Neural crest cell (in vitro differentiated cells): ENCODE measurements around the gene PHACTR2. TPM values are rescaled to one million over a fixed set of nuclear protein-coding genes. Genes with fewer than 3 reads are reported as not detected.
"Not testable (repeated sequence)": the region's sequence is repeated elsewhere in the genome, so short reads cannot be mapped to it uniquely, and the experiment has no call there.

ENCODE experiments used
- DNase-seq: peaks from one replicate; pipeline ENCODE4 v3.0.0; 2021; ENCODE audit warnings: low read depth, mixed read lengths, low spot score
- H3K27ac Mint-ChIP-seq: one replicate; pipeline ENCODE4 v1.8.0; 2021; ENCODE audit warnings: mild to moderate bottlenecking, mixed read lengths; ENCODE audit not compliant: unreplicated experiment
- H3K27me3 Mint-ChIP-seq: 2 replicates; pipeline ENCODE4 v1.8.0; 2021; ENCODE audit warnings: low read depth, mild to moderate bottlenecking, mixed read lengths
- H3K36me3 Mint-ChIP-seq: 2 replicates; pipeline ENCODE4 v1.8.0; 2021; ENCODE audit warnings: low read depth, mild to moderate bottlenecking, mixed read lengths
- H3K4me1 Mint-ChIP-seq: 2 replicates; pipeline ENCODE4 v1.8.0; 2021; ENCODE audit warnings: mixed read lengths
- H3K4me3 Mint-ChIP-seq: one replicate; pipeline ENCODE4 v1.8.0; 2021; ENCODE audit warnings: mild to moderate bottlenecking, mixed read lengths
- H3K9me3 Mint-ChIP-seq: 2 replicates; pipeline ENCODE4 v1.8.0; 2021; ENCODE audit warnings: mixed read lengths
- total RNA-seq: library from RNA; stranded (reverse); gene quantifications from 2 replicates; pipeline ENCODE4 v1.2.1, GENCODE V29; 2021
- TF ChIP-seq, protein P1 (sequence below): fragments of 200-600 bp; sonication (generic); conservative IDR thresholded peaks from 2 replicates; pipeline ENCODE4 v1.5.0; 2021; ENCODE audit warnings: antibody characterized with exemption, mild to moderate bottlenecking

The PHACTR2 gene
- total RNA-seq, 1 donor from 2014 or later, result 15.1 TPM

DNA sequence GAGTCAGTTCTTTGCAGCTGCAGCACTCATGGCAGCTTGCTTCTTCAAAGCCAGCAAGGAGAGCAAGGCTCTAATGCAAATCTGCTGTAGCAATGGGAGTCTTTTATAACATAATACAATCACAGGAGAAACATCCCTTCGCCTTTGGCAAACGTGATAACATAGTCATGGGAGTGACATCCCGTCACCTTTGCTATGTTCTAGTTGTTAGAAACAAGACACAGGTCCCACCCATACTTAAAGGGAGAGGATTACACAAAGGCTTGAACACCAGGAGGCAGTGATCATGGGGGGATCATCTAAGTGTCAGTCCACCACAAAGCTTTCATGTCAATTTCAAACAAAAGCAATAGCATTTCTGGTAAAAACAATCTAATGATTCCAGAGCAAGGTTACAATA is 40.1 kb upstream of the PHACTR2 start:
- H3K36me3 Mint-ChIP-seq, result peaks cover 2% of the 10 kb centered on the region
- H3K27ac Mint-ChIP-seq, result no peak overlapping the region
- TF ChIP-seq, protein P1, sequence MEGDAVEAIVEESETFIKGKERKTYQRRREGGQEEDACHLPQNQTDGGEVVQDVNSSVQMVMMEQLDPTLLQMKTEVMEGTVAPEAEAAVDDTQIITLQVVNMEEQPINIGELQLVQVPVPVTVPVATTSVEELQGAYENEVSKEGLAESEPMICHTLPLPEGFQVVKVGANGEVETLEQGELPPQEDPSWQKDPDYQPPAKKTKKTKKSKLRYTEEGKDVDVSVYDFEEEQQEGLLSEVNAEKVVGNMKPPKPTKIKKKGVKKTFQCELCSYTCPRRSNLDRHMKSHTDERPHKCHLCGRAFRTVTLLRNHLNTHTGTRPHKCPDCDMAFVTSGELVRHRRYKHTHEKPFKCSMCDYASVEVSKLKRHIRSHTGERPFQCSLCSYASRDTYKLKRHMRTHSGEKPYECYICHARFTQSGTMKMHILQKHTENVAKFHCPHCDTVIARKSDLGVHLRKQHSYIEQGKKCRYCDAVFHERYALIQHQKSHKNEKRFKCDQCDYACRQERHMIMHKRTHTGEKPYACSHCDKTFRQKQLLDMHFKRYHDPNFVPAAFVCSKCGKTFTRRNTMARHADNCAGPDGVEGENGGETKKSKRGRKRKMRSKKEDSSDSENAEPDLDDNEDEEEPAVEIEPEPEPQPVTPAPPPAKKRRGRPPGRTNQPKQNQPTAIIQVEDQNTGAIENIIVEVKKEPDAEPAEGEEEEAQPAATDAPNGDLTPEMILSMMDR, result no peak

DNA sequence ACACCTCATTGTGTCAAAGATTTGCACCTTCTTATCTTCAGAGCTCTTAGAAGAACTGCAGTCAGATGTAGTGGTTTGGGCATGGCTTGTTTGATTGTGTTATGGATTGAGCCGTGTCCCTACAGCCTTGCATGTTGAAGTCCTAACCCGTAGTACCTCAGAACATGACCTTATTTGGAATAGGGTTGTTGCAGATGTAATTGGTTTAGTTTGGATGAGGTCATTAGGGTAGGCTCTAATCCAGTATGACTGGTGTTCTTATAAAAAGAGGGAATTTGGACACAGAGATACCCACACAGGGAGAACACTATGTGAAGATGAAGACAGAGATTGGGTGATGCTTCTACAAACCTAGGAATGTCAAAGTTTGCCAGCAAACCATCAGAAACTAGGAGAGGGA is 35.4 kb upstream of the PHACTR2 start:
- DNase-seq, result no peak
- Mint-ChIP-seq H3K27ac (no peak overlapping the region), H3K36me3 (peaks cover 2% of the 10 kb centered on the region), H3K4me1 (peaks cover 7% of the 10 kb centered on the region), H3K9me3 (peaks cover 2% of the 10 kb centered on the region), H3K27me3 (no peaks in the 10 kb centered on the region), H3K4me3 (no peak overlapping the region)
- TF ChIP-seq, protein P1, result no peak

More for the DNA sequence above, 40.1 kb upstream of the PHACTR2 start:
- Mint-ChIP-seq H3K9me3 (peaks cover 2% of the 10 kb centered on the region), H3K4me1 (no peaks in the 10 kb centered on the region), H3K4me3 (no peak overlapping the region), H3K27me3 (no peaks in the 10 kb centered on the region)
- DNase-seq, result no peak

DNA sequence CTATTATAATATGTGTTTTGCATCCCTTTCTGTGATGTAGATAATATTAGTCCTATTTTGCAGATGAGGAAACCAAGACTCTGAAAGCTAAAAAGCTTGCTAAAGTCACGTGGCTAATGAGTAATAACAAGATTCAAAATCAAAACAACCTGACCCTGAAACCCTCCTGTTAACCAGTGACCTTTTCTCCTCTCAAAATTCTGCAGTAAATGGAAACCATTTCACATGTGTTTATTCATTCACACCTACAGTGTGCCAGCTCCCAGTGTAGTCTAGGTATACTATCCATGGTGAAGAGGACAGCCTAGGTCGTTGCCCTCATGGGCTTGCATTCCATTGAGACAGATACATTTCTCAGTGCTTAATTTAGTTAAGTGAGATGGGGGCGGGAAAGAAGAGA is 30.6 kb upstream of the PHACTR2 start:
- TF ChIP-seq, protein P1, result no peak
- Mint-ChIP-seq H3K4me1 (peaks cover 7% of the 10 kb centered on the region), H3K9me3 (peaks cover 8% of the 10 kb centered on the region), H3K36me3 (peaks cover 5% of the 10 kb centered on the region), H3K27me3 (no peaks in the 10 kb centered on the region), H3K27ac (no peak overlapping the region), H3K4me3 (no peak overlapping the region)
- no peak for DNase-seq

DNA sequence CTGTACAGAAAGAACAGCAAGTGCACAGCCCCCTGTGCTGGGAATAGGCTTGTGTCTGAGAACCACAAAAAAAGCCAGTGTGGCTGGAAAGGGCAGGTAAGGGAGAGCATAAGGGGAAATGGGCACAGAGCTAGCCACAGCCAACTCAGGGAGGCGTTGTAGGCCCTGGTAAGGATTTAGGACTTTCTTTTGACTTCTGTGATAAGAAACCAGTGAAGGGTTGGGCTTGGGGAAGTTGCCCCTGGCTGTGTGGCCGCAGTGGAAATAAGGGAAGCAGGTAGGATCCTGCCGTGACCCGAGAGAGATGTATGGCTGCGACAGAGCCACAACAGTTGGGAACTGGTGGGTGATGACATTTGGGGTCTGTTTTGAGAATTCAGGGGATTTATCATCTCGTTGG is 30.0 kb upstream of the PHACTR2 start:
- TF ChIP-seq, protein P1, result no peak
- Mint-ChIP-seq H3K9me3 (peaks cover 8% of the 10 kb centered on the region), H3K36me3 (peaks cover 5% of the 10 kb centered on the region), H3K27ac (no peak overlapping the region), H3K4me1 (peaks cover 7% of the 10 kb centered on the region), H3K4me3 (no peak overlapping the region), H3K27me3 (no peaks in the 10 kb centered on the region)
- no peak for DNase-seq

DNA sequence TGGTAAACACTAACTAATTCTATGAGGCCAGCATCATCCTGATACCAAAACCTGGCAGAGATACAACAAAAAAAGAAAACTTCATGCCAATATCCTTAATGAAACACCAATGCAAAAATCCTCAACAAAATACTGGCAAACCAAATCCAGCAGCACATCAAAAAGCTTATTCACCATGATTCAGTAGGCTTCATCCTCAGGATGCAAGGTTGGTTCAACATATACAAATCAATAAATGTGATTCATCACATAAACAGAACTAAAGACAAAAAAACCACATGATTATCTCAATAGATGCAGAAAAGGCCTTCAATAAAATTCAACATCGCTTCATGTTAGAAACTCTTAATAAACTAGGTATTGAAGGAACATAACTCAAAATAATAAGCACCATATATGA is 28.4 kb upstream of the PHACTR2 start:
- H3K27me3 Mint-ChIP-seq, H3K27ac Mint-ChIP-seq, H3K9me3 Mint-ChIP-seq: not testable (repeated sequence)

DNA sequence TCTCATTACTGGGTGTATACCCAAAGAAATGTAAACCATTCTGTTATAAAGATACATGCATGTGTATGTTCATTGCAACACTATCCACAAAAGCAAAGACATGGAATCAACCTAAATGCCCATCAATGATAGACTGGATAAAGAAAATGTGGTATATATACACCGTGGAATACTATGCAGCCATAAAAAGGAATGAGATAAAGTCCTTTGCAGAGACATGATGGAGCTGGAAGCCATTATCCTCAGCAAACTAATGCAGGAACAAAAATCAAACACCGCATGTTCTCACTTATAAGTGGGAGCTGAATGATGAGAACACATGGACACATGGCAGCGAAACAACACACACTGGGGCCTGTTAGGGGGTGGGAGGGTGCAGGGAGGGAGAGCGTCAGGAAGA is 26.4 kb upstream of the PHACTR2 start:
- not testable (repeated sequence) for H3K27ac Mint-ChIP-seq, H3K27me3 Mint-ChIP-seq, H3K4me3 Mint-ChIP-seq, DNase-seq, H3K9me3 Mint-ChIP-seq, H3K4me1 Mint-ChIP-seq, H3K36me3 Mint-ChIP-seq

More for the DNA sequence above, 28.4 kb upstream of the PHACTR2 start:
- not testable (repeated sequence) for H3K4me3 Mint-ChIP-seq, H3K4me1 Mint-ChIP-seq, H3K36me3 Mint-ChIP-seq, DNase-seq

DNA sequence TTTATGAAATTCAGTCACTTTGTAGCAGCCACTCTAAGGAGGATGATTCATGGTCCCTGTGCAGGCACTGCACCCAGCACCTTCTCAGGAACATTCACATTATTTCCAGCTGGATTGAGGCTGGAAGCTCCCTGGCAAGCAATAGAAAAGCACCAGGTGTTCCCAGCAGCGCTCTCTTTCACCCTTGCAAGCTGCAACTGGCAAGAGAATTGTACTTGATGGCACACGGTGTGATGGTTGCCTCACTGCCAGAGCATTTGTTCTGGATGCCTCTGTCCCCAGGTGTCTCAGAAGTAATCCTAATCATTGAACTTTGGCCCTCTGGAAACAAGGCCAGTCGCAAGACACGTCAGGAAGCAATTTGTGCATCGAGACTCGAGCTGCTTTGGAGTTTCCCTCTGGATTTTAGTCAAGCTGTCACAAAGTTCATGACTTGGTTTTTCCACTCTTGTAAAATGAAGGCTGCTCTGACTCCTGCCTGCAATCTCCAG is 24.9 kb upstream of the PHACTR2 start:
- Mint-ChIP-seq H3K4me1 (no peaks in the 10 kb centered on the region), H3K27ac (no peak overlapping the region), H3K36me3 (peaks cover 5% of the 10 kb centered on the region), H3K4me3 (no peak overlapping the region), H3K27me3 (no peaks in the 10 kb centered on the region), H3K9me3 (peaks cover 6% of the 10 kb centered on the region)
- TF ChIP-seq, protein P1, result no peak
- DNase-seq, result no peak
